GM18526 (cell line): ENCODE results near the gene HMX1.

Source experiments
- POLR2A ChIP-seq: IDR thresholded peaks from 3 replicates; pipeline ENCODE4 v1.6.1; 2011; ENCODE audit not compliant: insufficient read length; ENCODE audit errors: extremely low read depth

The HMX1 gene

GRCh38 chr4:8838296-8838960, 33.2 kb downstream of the HMX1 start:
- no peak for TF ChIP-seq POLR2A

DNA sequence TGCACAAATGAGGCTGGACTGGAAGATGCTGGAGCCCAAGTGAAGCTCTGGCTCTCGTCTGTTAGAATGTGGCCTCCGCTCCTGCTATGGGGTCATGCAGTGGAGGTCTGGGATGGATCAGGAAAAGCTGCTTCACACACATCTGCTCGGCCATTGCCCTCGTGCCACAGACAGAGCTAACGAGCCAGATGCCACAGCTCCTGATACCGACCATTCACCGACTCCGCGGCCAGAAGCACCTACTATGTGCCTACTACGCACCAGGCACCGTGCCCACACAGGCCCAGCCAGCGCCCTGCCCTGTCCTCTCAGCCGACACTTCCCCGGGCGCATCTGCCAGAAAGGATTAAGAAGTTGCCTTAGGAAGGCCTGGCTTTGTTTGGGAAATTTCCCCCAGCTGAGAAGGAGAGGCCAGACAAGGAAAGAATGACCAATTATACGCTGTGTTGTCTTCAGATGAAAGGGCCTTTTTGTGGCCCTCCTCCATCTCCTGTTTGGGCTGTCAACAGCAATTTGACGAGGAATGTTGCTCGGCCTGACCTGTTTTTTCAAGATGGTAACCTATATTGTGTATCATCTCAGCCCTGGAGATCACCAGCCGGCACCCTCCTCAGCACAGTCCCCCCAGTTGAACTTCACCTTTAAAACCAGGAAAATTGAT, 34.3 kb downstream of the HMX1 start:
- TF ChIP-seq POLR2A: no peak

- TF ChIP-seq POLR2A: no peak
Measured at GRCh38 chr4:8836664-8837171, 34.9 kb downstream of the HMX1 start.

GRCh38 chr4:8835521-8836365, 35.9 kb downstream of the HMX1 start:
- TF ChIP-seq POLR2A: no peak

DNA sequence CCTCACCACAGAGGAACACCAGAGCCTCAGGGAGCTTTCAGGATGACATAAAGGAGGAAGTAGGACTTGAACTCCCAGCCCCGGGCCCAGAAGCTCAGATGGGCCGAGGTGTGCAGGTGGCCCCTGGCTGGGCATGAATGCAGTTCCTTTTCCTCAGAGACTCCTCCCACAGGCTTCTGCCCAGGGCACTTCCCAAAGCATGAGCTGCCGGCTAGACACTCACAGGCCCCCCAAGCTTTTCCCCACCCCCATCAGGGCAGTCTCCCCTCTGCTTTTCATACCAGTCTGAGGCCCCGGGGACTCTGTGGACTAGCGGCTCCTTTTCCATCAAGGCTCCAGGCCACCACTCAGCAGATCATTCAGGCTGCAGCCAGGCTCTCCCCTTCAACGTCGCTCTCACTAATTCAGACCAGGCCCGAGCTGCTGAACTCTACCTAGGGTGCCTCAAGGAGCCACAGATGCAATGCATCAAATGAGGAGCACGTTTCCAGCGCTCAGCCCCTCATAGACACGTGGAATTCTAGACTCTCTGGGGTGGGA, 36.9 kb downstream of the HMX1 start:
- no peak for TF ChIP-seq POLR2A

DNA sequence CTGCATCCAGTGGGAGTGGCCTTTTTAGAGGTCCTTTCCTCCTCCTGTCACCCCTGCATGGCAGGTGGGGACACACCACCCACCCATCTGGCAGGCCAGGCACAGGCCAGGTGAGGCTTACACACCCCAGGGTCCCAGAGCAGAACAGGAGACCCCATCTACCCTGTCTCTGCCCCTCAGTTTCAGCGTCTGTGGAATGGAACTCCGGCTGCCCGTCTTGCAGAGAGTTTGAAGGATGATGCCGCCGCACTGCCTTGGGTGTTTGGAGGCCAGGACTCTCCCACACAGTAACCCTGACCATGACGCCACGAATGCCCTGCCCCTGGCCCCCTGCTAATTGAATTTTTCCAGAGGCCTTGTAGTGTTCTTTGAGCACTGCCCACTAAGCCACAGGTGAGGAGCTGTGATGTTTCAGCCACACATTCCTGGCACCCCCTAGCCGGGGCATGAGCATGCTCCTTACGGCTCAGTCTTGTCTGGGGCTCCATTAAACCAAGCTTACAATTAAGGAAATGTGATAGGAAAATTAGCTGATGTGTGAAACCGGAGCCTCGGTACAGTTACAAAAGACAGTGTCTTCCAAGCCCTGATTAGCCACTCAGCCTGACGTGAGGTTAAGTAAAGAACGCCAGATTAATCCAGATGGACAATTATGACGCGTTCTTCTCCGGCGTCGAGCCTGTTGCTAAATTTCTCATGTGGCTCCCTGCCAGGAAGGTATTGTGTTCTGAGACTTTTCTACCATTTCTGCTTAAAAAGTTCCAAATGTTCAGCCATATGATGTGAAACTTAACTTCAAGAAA, 39.3 kb downstream of the HMX1 start:
- TF ChIP-seq POLR2A: no peak

DNA sequence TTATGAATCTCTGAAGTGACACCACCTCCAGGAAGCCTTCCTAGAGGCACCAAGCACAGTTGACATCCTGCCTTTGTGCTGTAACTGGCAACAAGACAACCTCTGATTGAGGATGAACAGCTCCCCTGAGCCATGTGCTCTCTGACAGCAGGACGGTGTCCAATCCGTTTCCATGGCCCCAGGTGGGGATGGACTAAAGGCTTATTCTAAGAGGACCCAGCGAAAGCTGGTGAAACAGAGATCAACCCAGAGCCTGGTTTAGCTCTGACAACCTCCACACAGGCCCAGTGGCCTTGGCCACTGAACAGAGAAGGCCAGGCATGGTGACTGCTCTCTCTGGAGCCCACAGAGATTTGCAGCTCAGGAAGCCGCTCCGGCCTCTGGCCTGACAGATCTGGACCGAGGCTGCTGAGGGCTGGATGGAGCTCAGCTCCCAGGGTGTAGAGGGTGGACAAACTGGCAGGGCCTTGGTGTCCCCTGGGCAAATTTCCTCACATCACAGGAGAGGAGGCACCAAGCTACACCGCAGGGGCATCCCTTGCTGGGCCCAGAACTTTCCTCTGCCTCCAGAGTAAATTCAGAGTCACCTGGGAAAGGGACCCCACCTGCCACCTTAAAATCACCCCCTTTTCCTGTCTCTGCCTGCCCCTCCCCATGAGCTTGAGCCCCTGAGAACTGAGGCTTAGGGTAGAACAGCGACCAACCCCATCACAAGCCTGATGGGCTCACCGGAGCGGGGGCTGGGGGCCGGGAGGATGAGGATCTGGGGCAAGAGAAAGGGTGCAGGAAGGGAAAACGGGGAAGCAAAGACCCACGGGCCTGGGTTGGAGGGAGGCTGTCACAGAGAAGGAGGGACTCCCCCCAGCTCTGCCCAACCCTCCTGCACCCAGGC, 40.2 kb downstream of the HMX1 start:
- TF ChIP-seq POLR2A: no peak

GRCh38 chr4:8830611-8831200, 40.9 kb downstream of the HMX1 start:
- TF ChIP-seq POLR2A: no peak

DNA sequence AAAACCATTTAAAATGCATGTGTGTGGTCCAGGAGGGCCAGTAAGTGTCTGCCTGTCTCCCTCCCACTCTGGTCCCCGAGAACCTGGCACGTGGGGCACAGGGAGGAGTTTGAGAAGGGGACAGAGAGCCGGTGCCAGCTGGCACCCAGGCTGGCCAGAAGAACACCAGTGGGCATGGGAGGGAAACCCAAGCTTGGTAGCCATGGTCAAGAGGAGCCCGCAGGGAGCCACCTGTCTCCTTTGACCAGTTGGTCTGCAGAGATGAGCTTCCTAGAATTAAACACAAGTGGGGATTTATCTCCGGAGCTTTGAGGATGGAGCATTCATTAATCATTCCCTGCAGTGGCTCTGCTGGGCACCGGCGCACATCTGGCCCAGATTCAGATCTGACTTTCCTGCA, 41.6 kb downstream of the HMX1 start:
- no peak for TF ChIP-seq POLR2A

- no peak for TF ChIP-seq POLR2A
Measured at GRCh38 chr4:8829584-8829983, 42.1 kb downstream of the HMX1 start.

DNA sequence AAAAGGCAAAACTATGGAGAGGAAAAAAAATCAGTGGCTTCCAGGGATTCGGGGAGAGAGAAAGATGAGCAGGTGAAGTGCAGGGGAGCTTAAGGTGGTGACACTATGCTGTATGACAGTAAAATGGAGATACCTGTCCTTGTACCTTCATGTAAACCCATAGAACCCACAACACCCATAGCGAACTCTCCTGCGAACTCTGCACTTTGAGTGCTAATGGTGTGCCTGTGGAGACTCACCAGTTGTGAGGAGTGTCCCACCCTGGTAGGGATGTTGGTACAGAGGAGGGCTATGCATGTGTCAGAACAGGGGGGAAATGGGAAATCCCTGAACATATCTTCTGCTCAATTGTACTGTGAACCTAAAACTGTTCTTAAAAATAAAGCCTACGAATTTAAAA, 42.8 kb downstream of the HMX1 start:
- TF ChIP-seq POLR2A: no peak

GRCh38 chr4:8821151-8821950, 50.3 kb downstream of the HMX1 start:
- no peak for TF ChIP-seq POLR2A
